ENCODE data around the gene NCK2. TPM values are rescaled to one million over a fixed set of nuclear protein-coding genes. Genes with fewer than 3 reads are reported as not detected.

NCK2 gene
- total RNA-seq, 1 experiment from 2014 or later: 75.4 TPM

DNA sequence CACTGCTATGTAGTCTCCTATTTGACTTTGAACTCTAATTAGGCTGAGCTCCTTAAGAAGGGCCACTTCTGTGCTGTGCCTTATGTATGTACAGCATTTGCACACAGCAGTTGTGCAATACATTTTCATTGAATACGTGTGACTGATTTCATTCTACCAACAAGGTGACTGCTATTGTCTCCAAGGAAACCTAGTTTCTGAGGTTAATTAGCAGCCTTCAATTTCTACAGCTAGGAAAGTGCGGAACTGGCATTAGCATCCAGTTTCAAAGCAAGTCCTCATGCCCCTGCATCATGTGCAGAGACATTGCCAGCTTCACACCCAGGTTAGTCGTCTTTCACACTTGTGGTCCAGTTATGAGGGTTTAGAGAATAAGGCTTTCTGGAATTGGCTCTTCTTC lies 58.6 kb downstream of the NCK2 start (continued):
- no peak for TF ChIP-seq OVOL2 (CRISPR knock-in tag; IDR thresholded peaks at IDR 0.05; ENCODE audit: borderline replicate concordance)

GRCh38 chr2:105803773-105804172 lies 59.1 kb downstream of the NCK2 start:
- no peaks in the 10 kb centered on the region for H3K27me3 Mint-ChIP-seq (ENCODE audit: low read depth)
- H3K4me1 Mint-ChIP-seq: peaks cover 70% of the 10 kb centered on the region
- ChIA-PET POLR2A (no interaction called here), CTCF (no interaction called here)
- no peak for ATAC-seq
- DNase-seq (ENCODE audit: low spot score): no peak
- H3K27ac Mint-ChIP-seq: no peak overlapping the region
- H3K36me3 Mint-ChIP-seq: no peaks in the 10 kb centered on the region; the same call in 1 of the 2 replicates
- H3K9me3 Mint-ChIP-seq: peaks cover 3% of the 10 kb centered on the region; the same call in 1 of the 2 replicates
- H3K4me3 Mint-ChIP-seq: no peak overlapping the region
- TF ChIP-seq ZNF263 (CRISPR knock-in tag; IDR thresholded peaks at IDR 0.05; ENCODE audit: low read depth) (no peak), FOXP1 (CRISPR knock-in tag; IDR thresholded peaks at IDR 0.05; ENCODE audit: borderline replicate concordance) (no peak), NFATC4 (CRISPR knock-in tag; IDR thresholded peaks at IDR 0.05) (no peak), PRRX2 (CRISPR knock-in tag; IDR thresholded peaks at IDR 0.05) (no peak), HMGXB4 (CRISPR knock-in tag; IDR thresholded peaks at IDR 0.05) (no peak), OVOL2 (CRISPR knock-in tag; IDR thresholded peaks at IDR 0.05; ENCODE audit: borderline replicate concordance) (no peak), MAX (CRISPR knock-in tag; IDR thresholded peaks at IDR 0.05) (no peak), IRF2 (CRISPR knock-in tag; IDR thresholded peaks at IDR 0.05; ENCODE audit: borderline replicate concordance, low read depth) (no peak), SP1 (CRISPR knock-in tag; conservative IDR thresholded peaks at IDR 0.05) (no peak), CBFB (CRISPR knock-in tag; IDR thresholded peaks at IDR 0.05; ENCODE audit: low read depth) (no peak), MLX (CRISPR knock-in tag; IDR thresholded peaks at IDR 0.05) (no peak), JUN (CRISPR knock-in tag; IDR thresholded peaks at IDR 0.05) (no peak), NFE2L1 (CRISPR knock-in tag; IDR thresholded peaks at IDR 0.05) (no peak), ZNF416 (CRISPR knock-in tag; IDR thresholded peaks at IDR 0.05) (no peak)
- TF ChIP-seq, protein P1, sequence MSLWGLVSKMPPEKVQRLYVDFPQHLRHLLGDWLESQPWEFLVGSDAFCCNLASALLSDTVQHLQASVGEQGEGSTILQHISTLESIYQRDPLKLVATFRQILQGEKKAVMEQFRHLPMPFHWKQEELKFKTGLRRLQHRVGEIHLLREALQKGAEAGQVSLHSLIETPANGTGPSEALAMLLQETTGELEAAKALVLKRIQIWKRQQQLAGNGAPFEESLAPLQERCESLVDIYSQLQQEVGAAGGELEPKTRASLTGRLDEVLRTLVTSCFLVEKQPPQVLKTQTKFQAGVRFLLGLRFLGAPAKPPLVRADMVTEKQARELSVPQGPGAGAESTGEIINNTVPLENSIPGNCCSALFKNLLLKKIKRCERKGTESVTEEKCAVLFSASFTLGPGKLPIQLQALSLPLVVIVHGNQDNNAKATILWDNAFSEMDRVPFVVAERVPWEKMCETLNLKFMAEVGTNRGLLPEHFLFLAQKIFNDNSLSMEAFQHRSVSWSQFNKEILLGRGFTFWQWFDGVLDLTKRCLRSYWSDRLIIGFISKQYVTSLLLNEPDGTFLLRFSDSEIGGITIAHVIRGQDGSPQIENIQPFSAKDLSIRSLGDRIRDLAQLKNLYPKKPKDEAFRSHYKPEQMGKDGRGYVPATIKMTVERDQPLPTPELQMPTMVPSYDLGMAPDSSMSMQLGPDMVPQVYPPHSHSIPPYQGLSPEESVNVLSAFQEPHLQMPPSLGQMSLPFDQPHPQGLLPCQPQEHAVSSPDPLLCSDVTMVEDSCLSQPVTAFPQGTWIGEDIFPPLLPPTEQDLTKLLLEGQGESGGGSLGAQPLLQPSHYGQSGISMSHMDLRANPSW (CRISPR knock-in tag; conservative IDR thresholded peaks at IDR 0.05; ENCODE audit: low read depth): no peak

DNA sequence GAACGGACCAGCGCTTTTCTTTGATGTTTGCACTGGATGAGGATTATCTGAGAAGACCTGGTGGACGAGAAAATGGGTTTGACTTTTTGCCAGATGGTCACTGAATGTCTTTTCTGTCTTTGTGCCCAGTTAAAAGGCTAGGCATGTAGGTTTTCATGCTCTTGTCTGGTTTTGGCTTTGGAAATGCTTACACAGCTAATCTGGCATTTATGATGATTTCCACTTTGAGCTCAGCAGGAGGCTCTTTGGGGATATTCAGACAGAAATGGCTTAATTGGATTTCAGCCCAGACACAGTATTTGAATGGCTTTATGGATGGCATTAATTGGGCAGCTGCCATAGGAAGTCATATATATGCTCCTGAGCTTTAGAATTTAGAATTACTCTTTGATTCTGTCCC lies 59.6 kb downstream of the NCK2 start:
- Mint-ChIP-seq H3K27ac (no peak overlapping the region), H3K9me3 (peaks cover 3% of the 10 kb centered on the region; the same call in 1 of the 2 replicates), H3K4me1 (peaks cover 70% of the 10 kb centered on the region), H3K36me3 (no peaks in the 10 kb centered on the region; the same call in 1 of the 2 replicates), H3K27me3 (ENCODE audit: low read depth) (no peaks in the 10 kb centered on the region), H3K4me3 (no peak overlapping the region)
- DNase-seq (ENCODE audit: low spot score) (no peak), ATAC-seq (no peak)
- ChIA-PET CTCF (no interaction called here), POLR2A (no interaction called here)
- TF ChIP-seq ZNF671 (CRISPR knock-in tag; IDR thresholded peaks at IDR 0.05) (no peak), ZNF121 (CRISPR knock-in tag; IDR thresholded peaks at IDR 0.05) (no peak), CBFB (CRISPR knock-in tag; IDR thresholded peaks at IDR 0.05; ENCODE audit: low read depth) (no peak)
- TF ChIP-seq, protein P2, sequence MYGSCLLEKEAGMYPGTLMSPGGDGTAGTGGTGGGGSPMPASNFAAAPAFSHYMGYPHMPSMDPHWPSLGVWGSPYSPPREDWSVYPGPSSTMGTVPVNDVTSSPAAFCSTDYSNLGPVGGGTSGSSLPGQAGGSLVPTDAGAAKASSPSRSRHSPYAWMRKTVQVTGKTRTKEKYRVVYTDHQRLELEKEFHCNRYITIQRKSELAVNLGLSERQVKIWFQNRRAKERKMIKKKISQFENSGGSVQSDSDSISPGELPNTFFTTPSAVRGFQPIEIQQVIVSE (CRISPR knock-in tag; IDR thresholded peaks at IDR 0.05; ENCODE audit: borderline replicate concordance): no peak

All from WTC11 (cell line).